IMR-90 (cell line): ENCODE measurements around the gene PTPRN2. TPM values are rescaled to one million over a fixed set of nuclear protein-coding genes. Genes with fewer than 3 reads are reported as not detected.

ENCODE experiments used
- ATAC-seq: fragments of 200-7000 bp; cut with Tn5 transposase; 2 replicates; pipeline ENCODE4 v1.9.1; 2020; ENCODE audit warnings: low read depth, mild to moderate bottlenecking, moderate library complexity
- BruUV-seq: library from RNA; stranded (reverse); fragments of 400-500 nt; replicated peaks from 2 replicates; lab custom pipeline; 2021; lab: Mats Ljungman, UMichigan
- CTCF ChIA-PET: fragments of 300-600 bp; formaldehyde crosslinking; extraction: SDS; loops from one replicate; lab custom pipeline; 2021; ENCODE audit warnings: antibody characterized with exemption; lab: Yijun Ruan, JAX
- POLR2A ChIA-PET: fragments of 300-600 bp; sonication (Branson Sonifier 250); formaldehyde crosslinking; loops from one replicate; lab custom pipeline; 2022; ENCODE audit warnings: antibody characterized with exemption; ENCODE audit not compliant: unreplicated experiment; lab: Charles Lee
- DNase-seq: peaks from one replicate; pipeline ENCODE4 v3.0.0; 2013
- H2AFZ ChIP-seq: replicated peaks from 2 replicates; pipeline ENCODE3; 2013; ENCODE audit warnings: low read length, mild to moderate bottlenecking; ENCODE audit not compliant: poor library complexity
- H2AK5ac ChIP-seq: 2 replicates; pipeline ENCODE4 v1.6.1; 2013; ENCODE audit warnings: low read depth, low read length, inconsistent platforms
- H2AK9ac ChIP-seq: replicated peaks from 2 replicates; pipeline ENCODE3; 2013; ENCODE audit warnings: mild to moderate bottlenecking, low read depth, low read length, moderate library complexity; ENCODE audit not compliant: poor library complexity
- H2BK120ac ChIP-seq: 2 replicates; pipeline ENCODE4 v1.6.1; 2013; ENCODE audit warnings: low read depth, low read length, inconsistent platforms
- H2BK15ac ChIP-seq: 3 replicates; pipeline ENCODE4 v1.6.1; 2013; ENCODE audit warnings: low read depth, low read length, inconsistent platforms
- H2BK20ac ChIP-seq: 2 replicates; pipeline ENCODE4 v1.6.1; 2013; ENCODE audit warnings: low read depth, mild to moderate bottlenecking, inconsistent platforms, low read length, moderate library complexity
- H2BK5ac ChIP-seq: 2 replicates; pipeline ENCODE4 v1.6.1; 2013; ENCODE audit warnings: mild to moderate bottlenecking, low read depth, low read length, inconsistent platforms; ENCODE audit not compliant: poor library complexity, severe bottlenecking
- H3K14ac ChIP-seq: replicated peaks from 2 replicates; pipeline ENCODE4 v1.6.1; 2013; ENCODE audit warnings: low read depth, low read length, inconsistent platforms
- H3K18ac ChIP-seq: 2 replicates; pipeline ENCODE4 v1.6.1; 2013; ENCODE audit warnings: low read depth, low read length, control low read depth
- H3K23ac ChIP-seq: 2 replicates; pipeline ENCODE4 v1.6.1; 2013; ENCODE audit warnings: low read depth, low read length, inconsistent platforms
- H3K27ac ChIP-seq: 2 replicates; pipeline ENCODE4 v1.5.1; 2013; ENCODE audit warnings: mild to moderate bottlenecking, control low read depth, low read length; ENCODE audit not compliant: insufficient read depth
- H3K27me3 ChIP-seq: 2 replicates; pipeline ENCODE4 v1.6.1; 2013; ENCODE audit warnings: low read length; ENCODE audit not compliant: control insufficient read depth, insufficient read depth
- H3K36me3 ChIP-seq: 2 replicates; pipeline ENCODE4 v1.6.1; 2013; ENCODE audit warnings: low read length, mixed read lengths; ENCODE audit not compliant: control insufficient read depth, insufficient read depth
- H3K4ac ChIP-seq: 2 replicates; pipeline ENCODE4 v1.6.1; 2013; ENCODE audit warnings: low read depth, low read length, inconsistent platforms
- H3K4me1 ChIP-seq: 2 replicates; pipeline ENCODE4 v1.6.1; 2013; ENCODE audit warnings: low read length, mixed read lengths; ENCODE audit not compliant: control insufficient read depth, insufficient read depth
- H3K4me2 ChIP-seq: 2 replicates; pipeline ENCODE4 v1.6.1; 2013; ENCODE audit warnings: low read depth, mild to moderate bottlenecking, control low read depth, low read length, moderate library complexity
- H3K4me3 ChIP-seq: 2 replicates; pipeline ENCODE4 v1.5.1; 2013; ENCODE audit warnings: low read depth, mild to moderate bottlenecking, control low read depth, low read length, moderate library complexity; ENCODE audit not compliant: insufficient read depth
- H3K56ac ChIP-seq: 2 replicates; pipeline ENCODE4 v1.6.1; 2013; ENCODE audit warnings: low read length, inconsistent platforms; ENCODE audit not compliant: insufficient read depth; ENCODE audit errors: extremely low read depth
- H3K79me1 ChIP-seq, 2 experiments: 2 replicates each; pipeline ENCODE4 v1.6.1; 2013; ENCODE audit warnings: low read length in 2 of 2, inconsistent platforms in 1 of 2, low read depth in 1 of 2
- H3K9ac ChIP-seq: 2 replicates; pipeline ENCODE4 v1.6.1; 2013; ENCODE audit warnings: low read depth, low read length, control low read depth
- H3K9me1 ChIP-seq: 2 replicates; pipeline ENCODE4 v1.6.1; 2013; ENCODE audit warnings: low read length, inconsistent platforms; ENCODE audit not compliant: insufficient read depth
- H3K9me3 ChIP-seq: 2 replicates; pipeline ENCODE4 v1.6.1; 2013; ENCODE audit warnings: low read length; ENCODE audit not compliant: control insufficient read depth, insufficient read depth
- H4K20me1 ChIP-seq: 2 replicates; pipeline ENCODE4 v1.6.1; 2013; ENCODE audit warnings: low read length, inconsistent platforms; ENCODE audit not compliant: insufficient read depth
- H4K5ac ChIP-seq: 2 replicates; pipeline ENCODE4 v1.6.1; 2013; ENCODE audit warnings: mild to moderate bottlenecking, low read depth, low read length, control low read depth
- H4K8ac ChIP-seq, 2 experiments: 2 replicates each; pipeline ENCODE4 v1.6.1; 2013; ENCODE audit warnings: low read depth in 2 of 2, low read length in 2 of 2, control low read depth in 1 of 2, inconsistent platforms in 1 of 2
- H4K91ac ChIP-seq: 2 replicates; pipeline ENCODE4 v1.6.1; 2013; ENCODE audit warnings: low read depth, low read length, inconsistent platforms; ENCODE audit not compliant: insufficient read depth
- CEBPB ChIP-seq: IDR thresholded peaks from 2 replicates; pipeline ENCODE4 v1.6.1; 2012; ENCODE audit warnings: low read depth, low read length, improper control_type of control experiment
- CTCF ChIP-seq: conservative IDR thresholded peaks from 2 replicates; pipeline ENCODE4 v1.5.1; 2012; ENCODE audit warnings: mild to moderate bottlenecking, low read depth, low read length, improper control_type of control experiment
- NFE2L2 ChIP-seq: fragments of 150-350 bp; IDR thresholded peaks from 2 replicates; pipeline ENCODE4 v1.6.1; 2016; ENCODE audit warnings: low read depth, mild to moderate bottlenecking, low read length
- RFX5 ChIP-seq: IDR thresholded peaks from 2 replicates; pipeline ENCODE4 v1.8.0; 2012; ENCODE audit warnings: low read depth, mild to moderate bottlenecking, low read length, moderate library complexity
- SMC3 ChIP-seq: fragments of 150-350 bp; IDR thresholded peaks from 2 replicates; pipeline ENCODE4 v1.6.1; 2016; ENCODE audit warnings: low read depth, mild to moderate bottlenecking, antibody characterized with exemption, low read length, moderate library complexity
- WGBS, 2 experiments: methylation state at CpG; one replicate each; pipeline versions ENCODE4 v1.1.5 to v1.1.7; 2013; ENCODE audit warnings: missing lambda C conversion rate in 2 of 2; ENCODE audit not compliant: insufficient read length in 1 of 2; ENCODE audit errors: extremely low coverage in 2 of 2; 5-methylcytosine and 5-hydroxymethylcytosine counted together
- dilution Hi-C: fragments of 300-500 bp; cut with HindIII; formaldehyde crosslinking; loops from one replicate; pipeline ENCODE4 v1.14.3; 2018; ENCODE audit warnings: low sequenced_read_pairs; ENCODE audit not compliant: unreplicated experiment
- in situ Hi-C: fragments of 300-500 bp; cut with MboI; formaldehyde crosslinking; loops from 3 replicates; pipeline ENCODE4 v1.14.3; 2019; ENCODE audit warnings: low sequenced_read_pairs, inconsistent platforms, mixed read lengths
- intact Hi-C: fragments of 100-400 bp; cut with micrococcal nuclease; formaldehyde crosslinking; loops from 2 replicates; pipeline ENCODE4 v1.10.0; 2022
- polyA plus RNA-seq, 3 experiments: library from polyadenylated mRNA; depleted of rRNA; stranded (reverse); fragments of >200 nt; gene quantifications; 2 replicates each; pipeline ENCODE4 v1.2.3, GENCODE V29; 2012; ENCODE audit warnings: low replicate concordance in 1 of 3
- total RNA-seq: library from RNA; depleted of rRNA; stranded (reverse); fragments of >200 nt; gene quantifications from 2 replicates; pipeline ENCODE4 v1.2.3, GENCODE V29; 2012

Gene PTPRN2
- total and polyA plus RNA-seq, 2 of the 4 experiments (the other 2 are of a cell fraction) = 0.03 TPM; not detected in 1

DNA sequence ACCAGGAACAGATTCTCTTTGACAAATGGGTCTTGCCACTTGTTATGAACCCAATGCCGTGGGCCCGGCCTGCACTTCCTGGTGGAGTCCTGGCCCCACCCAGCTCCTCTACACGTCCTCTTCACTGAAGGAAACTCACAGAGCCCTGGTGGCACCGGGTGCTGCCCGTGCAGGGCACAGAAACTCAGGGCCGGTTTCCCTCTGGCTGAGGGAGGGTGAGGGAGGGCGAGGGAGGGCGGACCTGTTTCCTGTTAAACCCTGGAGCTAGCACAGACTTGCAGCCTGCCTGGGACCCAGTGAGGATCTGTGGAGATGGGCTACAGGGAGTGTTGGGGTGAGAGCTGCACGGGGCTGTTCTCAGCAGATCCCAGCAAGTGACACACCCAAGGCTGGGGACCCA is 596.3 kb downstream of the PTPRN2 start:
- no peak overlapping the region for H2BK15ac ChIP-seq
- no peak overlapping the region for H2BK120ac ChIP-seq
- dilution Hi-C loops = no loop called here
- no peak overlapping the region for H3K4me2 ChIP-seq
- intact Hi-C loops = no loop called here
- H4K5ac ChIP-seq = no peak overlapping the region
- H3K14ac ChIP-seq = no peak overlapping the region
- ChIA-PET CTCF (no interaction called here), POLR2A (no interaction called here)
- no peak overlapping the region for H3K4ac ChIP-seq
- no peak overlapping the region for H2BK20ac ChIP-seq
- H4K20me1 ChIP-seq = no peaks in the 10 kb centered on the region
- no peak overlapping the region for H2AK5ac ChIP-seq
- no peak overlapping the region for H3K9ac ChIP-seq
- no peaks in the 10 kb centered on the region for H3K79me1 ChIP-seq
- no peaks in the 10 kb centered on the region for H3K9me1 ChIP-seq
- no peak overlapping the region for H2BK5ac ChIP-seq
- no peak for ATAC-seq
- no peak overlapping the region for H3K18ac ChIP-seq
- H4K91ac ChIP-seq = no peak overlapping the region
- no peak overlapping the region for H3K56ac ChIP-seq
- no CpG with 5 or more reads among the region's 9 CpGs for WGBS, 2 experiments
- TF ChIP-seq CEBPB = no peak
- TF ChIP-seq SMC3 = no peak
- no peak for TF ChIP-seq RFX5
- TF ChIP-seq NFE2L2 = no peak
- no peak for TF ChIP-seq CTCF
- peaks cover 62% of the 10 kb centered on the region for H3K9me3 ChIP-seq
- H2AK9ac ChIP-seq = no peak overlapping the region
- H4K8ac ChIP-seq = no peak overlapping the region
- no peak overlapping the region for H3K23ac ChIP-seq
- no TSS peak for BruUV-seq
- no peaks in the 10 kb centered on the region for H3K4me1 ChIP-seq
- no peak overlapping the region for H3K27ac ChIP-seq
- no peaks in the 10 kb centered on the region for H3K36me3 ChIP-seq
- H3K4me3 ChIP-seq = no peak overlapping the region
- in situ Hi-C loops = no loop called here
- DNase-seq = no peak
- no peak overlapping the region for H2AFZ ChIP-seq
- H3K27me3 ChIP-seq = no peaks in the 10 kb centered on the region
